CD14-positive monocyte (primary cell): ENCODE measurements around the gene FHIT. TPM values are rescaled to one million over a fixed set of nuclear protein-coding genes. Genes with fewer than 3 reads are reported as not detected.

Experiments
- DNase-seq, 3 donors: peaks; one replicate each; pipeline ENCODE4 v3.0.0-alpha.2; 2011 to 2022
- H2AFZ ChIP-seq: 2 replicates; pipeline ENCODE4 v1.6.0; 2012; ENCODE audit warnings: mild to moderate bottlenecking, low read depth, low read length, inconsistent platforms; ENCODE audit not compliant: insufficient read depth, poor library complexity, severe bottlenecking
- H3K27ac ChIP-seq, 2 donors: 1 replicate in 1 of 2; 2 replicates in 1 of 2; pipeline ENCODE4 v1.5.1; 2012 to 2013; ENCODE audit warnings: low read length in 2 of 2, control low read depth in 1 of 2, inconsistent platforms in 1 of 2, low read depth in 1 of 2, mild to moderate bottlenecking in 1 of 2
- H3K27me3 ChIP-seq, 2 donors: one replicate each; pipeline versions ENCODE4 v1.6.0 to v1.6.1; 2011 to 2013; ENCODE audit warnings: low read length in 2 of 2; ENCODE audit not compliant: control insufficient read depth in 2 of 2, insufficient read depth in 2 of 2
- H3K36me3 ChIP-seq, 2 donors: replicated peaks in 1 of 2; 1 replicate in 1 of 2; 2 replicates in 1 of 2; pipeline versions ENCODE4 v1.5.1 to v1.6.1; 2012 to 2013; ENCODE audit warnings: low read length in 2 of 2, control low read depth in 1 of 2, inconsistent platforms in 1 of 2, mild to moderate bottlenecking in 1 of 2; ENCODE audit not compliant: insufficient read depth in 2 of 2, control insufficient read depth in 1 of 2
- H3K4me1 ChIP-seq, 2 donors: 1 replicate in 1 of 2; 2 replicates in 1 of 2; pipeline versions ENCODE4 v1.5.1 to v1.6.1; 2012 to 2013; ENCODE audit warnings: low read length in 2 of 2, control low read depth in 1 of 2, inconsistent platforms in 1 of 2, mild to moderate bottlenecking in 1 of 2, moderate library complexity in 1 of 2; ENCODE audit not compliant: insufficient read depth in 2 of 2, control insufficient read depth in 1 of 2
- H3K4me2 ChIP-seq: replicated peaks from 2 replicates; pipeline ENCODE3; 2012; ENCODE audit warnings: low read length, moderate library complexity, mild to moderate bottlenecking; ENCODE audit not compliant: poor library complexity, severe bottlenecking; ENCODE audit errors: extremely low read depth
- H3K4me3 ChIP-seq, 3 experiments: fragments of 200-600 bp in 1 of 3; sonication (generic) in 1 of 3; replicated peaks in 1 of 3; 1 replicate in 2 of 3; 2 replicates in 1 of 3; pipeline ENCODE4 v1.5.1; 2011 to 2013; ENCODE audit warnings: low read length in 3 of 3, mild to moderate bottlenecking in 3 of 3, control low read depth in 2 of 3, low read depth in 2 of 3, inconsistent platforms in 1 of 3, moderate library complexity in 1 of 3
- H3K79me2 ChIP-seq: 2 replicates; pipeline ENCODE4 v1.6.0; 2012; ENCODE audit warnings: mild to moderate bottlenecking, control low read depth, inconsistent platforms, low read length, moderate library complexity; ENCODE audit not compliant: insufficient read depth
- H3K9ac ChIP-seq: 2 replicates; pipeline ENCODE4 v1.6.0; 2017; ENCODE audit warnings: low read length, mild to moderate bottlenecking; ENCODE audit not compliant: insufficient read depth, poor library complexity, severe bottlenecking
- H3K9me3 ChIP-seq, 2 donors: replicated peaks in 1 of 2; 1 replicate in 1 of 2; 2 replicates in 1 of 2; pipeline versions ENCODE4 v1.5.1 to v1.6.1; 2012 to 2013; ENCODE audit warnings: low read length in 2 of 2, control low read depth in 1 of 2; ENCODE audit not compliant: control insufficient read depth in 1 of 2, insufficient read depth in 1 of 2
- H4K20me1 ChIP-seq: 2 replicates; pipeline ENCODE4 v1.6.0; 2012; ENCODE audit warnings: mild to moderate bottlenecking, low read length, control low read depth, moderate library complexity; ENCODE audit not compliant: insufficient read depth
- H3K27ac Mint-ChIP-seq, 7 donors: one replicate each; pipeline ENCODE4 v1.8.0; 2020; ENCODE audit warnings: mild to moderate bottlenecking in 7 of 7, mixed read lengths in 7 of 7, moderate library complexity in 6 of 7, inconsistent platforms in 2 of 7
- H3K27me3 Mint-ChIP-seq, 3 donors: one replicate each; pipeline ENCODE4 v1.8.0; 2021 to 2022; ENCODE audit warnings: low read depth in 3 of 3, mild to moderate bottlenecking in 3 of 3, mixed read lengths in 3 of 3, moderate library complexity in 3 of 3, inconsistent platforms in 1 of 3
- H3K36me3 Mint-ChIP-seq, 2 donors: one replicate each; pipeline ENCODE4 v1.8.0; 2020; ENCODE audit warnings: mixed read lengths in 2 of 2, inconsistent platforms in 1 of 2, mild to moderate bottlenecking in 1 of 2
- H3K4me1 Mint-ChIP-seq: one replicate; pipeline ENCODE4 v1.8.0; 2020; ENCODE audit warnings: mild to moderate bottlenecking, mixed read lengths
- H3K4me3 Mint-ChIP-seq, 2 donors: one replicate each; pipeline ENCODE4 v1.8.0; 2020; ENCODE audit warnings: mild to moderate bottlenecking in 2 of 2, mixed read lengths in 2 of 2, moderate library complexity in 1 of 2
- H3K9me3 Mint-ChIP-seq, 7 donors: one replicate each; pipeline ENCODE4 v1.8.0; 2020 to 2022; ENCODE audit warnings: mixed read lengths in 7 of 7, mild to moderate bottlenecking in 6 of 7, moderate library complexity in 6 of 7, inconsistent platforms in 2 of 7
- whole genome bisulfite sequencing: methylation state at CpG from one replicate; pipeline ENCODE4 v1.1.5; 2013; ENCODE audit warnings: missing lambda C conversion rate; ENCODE audit not compliant: insufficient coverage; 5-methylcytosine and 5-hydroxymethylcytosine counted together
- intact Hi-C, 2 donors: fragments of 100-400 bp; cut with micrococcal nuclease; formaldehyde crosslinking; loops; one replicate each; pipeline versions ENCODE4 v1.15.0 to v1.15.1; 2023
- polyA plus RNA-seq, 3 donors: library from polyadenylated mRNA; depleted of rRNA in 1 of 3; unstranded in 2 of 3; stranded (reverse) in 1 of 3; fragments of 300-500 nt in 2 of 3; fragments of >200 nt in 1 of 3; fragmentation: Illumina TruSeq in 2 of 3; gene quantifications; 1 replicate in 2 of 3; 2 replicates in 1 of 3; pipeline ENCODE4 v1.2.3, GENCODE V29; 2012 to 2021
- TF ChIP-seq, protein P1 (sequence below): fragments of 200-600 bp; IDR thresholded peaks from one replicate; pipeline ENCODE4 v1.8.0; 2022; ENCODE audit warnings: antibody characterized with exemption, mild to moderate bottlenecking

The FHIT gene
- polyA plus RNA-seq, 3 donors: 1.7 to 3.4 (median 3.2) TPM

DNA sequence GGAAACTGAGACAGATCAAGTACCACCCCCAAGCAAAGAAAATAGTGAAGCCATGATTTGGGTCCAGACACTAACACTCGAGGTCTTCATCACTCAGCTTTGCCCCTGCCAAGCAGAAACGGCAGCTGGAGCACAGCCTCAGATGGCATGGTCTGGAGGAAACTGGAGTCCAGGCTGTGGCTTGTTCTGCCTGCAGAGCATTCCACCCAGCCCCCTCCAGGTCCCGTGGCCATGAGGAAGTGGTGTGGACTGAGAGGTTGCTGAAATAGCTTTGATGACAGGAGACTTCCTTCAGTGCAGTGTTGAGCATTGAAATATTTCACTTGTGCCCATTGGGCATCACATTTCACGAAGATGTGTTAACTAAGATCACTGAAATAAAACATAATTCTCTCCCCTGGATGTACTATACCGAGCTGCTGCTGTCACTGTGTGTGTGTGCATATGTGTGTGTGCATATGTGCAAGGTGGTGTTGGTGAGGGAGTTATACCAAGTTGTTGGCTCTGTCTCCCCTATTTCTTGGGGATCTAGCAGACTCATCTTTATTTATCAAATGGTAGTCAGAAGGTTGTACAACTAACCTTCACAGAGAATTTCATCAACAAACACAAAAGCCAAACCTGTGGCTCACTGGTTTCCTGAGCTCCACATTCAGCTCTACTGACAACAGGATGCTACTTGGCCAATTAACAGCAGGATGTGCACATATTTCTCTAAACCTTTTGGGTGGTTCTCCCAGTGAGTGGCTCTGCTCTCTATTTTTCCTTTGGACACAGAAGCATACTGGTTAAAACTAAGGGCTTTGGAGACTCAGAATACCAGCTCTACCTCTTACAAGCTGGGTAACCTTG is 1541.3 kb downstream of the FHIT start:
- 0% methylated on average over 2 of the region's 5 CpGs for WGBS
- intact Hi-C loops: no loop called here
- no peak overlapping the region for H3K27ac ChIP-seq
- H3K9me3 Mint-ChIP-seq: peaks cover 4 to 14% (median 8%) of the 10 kb centered on the region in 7 donors
- no peaks in the 10 kb centered on the region for H3K36me3 ChIP-seq
- no peak overlapping the region for H3K9ac ChIP-seq
- no peak overlapping the region for H3K4me2 ChIP-seq
- peaks cover 15 to 18% of the 10 kb centered on the region in 2 donors for H3K4me1 ChIP-seq
- no peaks in the 10 kb centered on the region for H3K36me3 Mint-ChIP-seq
- H3K9me3 ChIP-seq: no peaks in the 10 kb centered on the region
- H2AFZ ChIP-seq: no peak overlapping the region
- H3K27ac Mint-ChIP-seq: no peak overlapping the region
- H3K4me3 ChIP-seq: no peak overlapping the region
- TF ChIP-seq, protein P1, sequence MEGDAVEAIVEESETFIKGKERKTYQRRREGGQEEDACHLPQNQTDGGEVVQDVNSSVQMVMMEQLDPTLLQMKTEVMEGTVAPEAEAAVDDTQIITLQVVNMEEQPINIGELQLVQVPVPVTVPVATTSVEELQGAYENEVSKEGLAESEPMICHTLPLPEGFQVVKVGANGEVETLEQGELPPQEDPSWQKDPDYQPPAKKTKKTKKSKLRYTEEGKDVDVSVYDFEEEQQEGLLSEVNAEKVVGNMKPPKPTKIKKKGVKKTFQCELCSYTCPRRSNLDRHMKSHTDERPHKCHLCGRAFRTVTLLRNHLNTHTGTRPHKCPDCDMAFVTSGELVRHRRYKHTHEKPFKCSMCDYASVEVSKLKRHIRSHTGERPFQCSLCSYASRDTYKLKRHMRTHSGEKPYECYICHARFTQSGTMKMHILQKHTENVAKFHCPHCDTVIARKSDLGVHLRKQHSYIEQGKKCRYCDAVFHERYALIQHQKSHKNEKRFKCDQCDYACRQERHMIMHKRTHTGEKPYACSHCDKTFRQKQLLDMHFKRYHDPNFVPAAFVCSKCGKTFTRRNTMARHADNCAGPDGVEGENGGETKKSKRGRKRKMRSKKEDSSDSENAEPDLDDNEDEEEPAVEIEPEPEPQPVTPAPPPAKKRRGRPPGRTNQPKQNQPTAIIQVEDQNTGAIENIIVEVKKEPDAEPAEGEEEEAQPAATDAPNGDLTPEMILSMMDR: no peak
- peak; percentile 51 to 65 (median 61) for DNase-seq
- H3K4me1 Mint-ChIP-seq: no peaks in the 10 kb centered on the region
- peaks cover 0 to 8% (median 2%) of the 10 kb centered on the region in 3 donors for H3K27me3 Mint-ChIP-seq
- no peaks in the 10 kb centered on the region for H3K79me2 ChIP-seq
- H3K27me3 ChIP-seq: no peaks in the 10 kb centered on the region
- H4K20me1 ChIP-seq: no peaks in the 10 kb centered on the region
- H3K4me3 Mint-ChIP-seq: no peak overlapping the region

DNA sequence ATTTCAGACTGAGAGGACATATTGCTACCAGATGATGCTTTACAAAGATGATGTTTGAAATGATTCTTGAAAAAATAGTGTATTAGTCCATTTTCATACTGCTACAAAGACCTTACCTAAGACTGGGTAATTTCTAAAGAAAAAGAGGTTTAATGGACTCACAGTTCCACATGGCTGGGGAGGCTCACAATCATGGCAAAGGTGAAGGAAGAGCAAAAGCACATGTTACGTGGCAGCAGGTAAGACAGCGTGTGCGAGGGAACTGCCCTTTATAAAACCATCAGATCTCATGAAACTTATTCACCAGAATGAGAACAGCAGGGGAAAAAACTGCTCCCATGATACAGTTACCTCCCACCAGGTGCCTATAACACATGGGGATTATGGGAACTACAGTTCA is 1543.0 kb downstream of the FHIT start:
- no peaks in the 10 kb centered on the region for H3K9me3 ChIP-seq
- H3K36me3 ChIP-seq: no peaks in the 10 kb centered on the region
- peaks cover 2 to 7% (median 4%) of the 10 kb centered on the region in 7 donors for H3K9me3 Mint-ChIP-seq
- TF ChIP-seq, protein P1: no peak
- no peak overlapping the region for H3K27ac ChIP-seq
- H3K36me3 Mint-ChIP-seq: no peaks in the 10 kb centered on the region
- H3K9ac ChIP-seq: no peak overlapping the region
- no peaks in the 10 kb centered on the region for H4K20me1 ChIP-seq
- no peak overlapping the region for H3K4me2 ChIP-seq
- H3K79me2 ChIP-seq: no peaks in the 10 kb centered on the region
- H3K27me3 ChIP-seq: no peaks in the 10 kb centered on the region
- peaks cover 15 to 18% of the 10 kb centered on the region in 2 donors for H3K4me1 ChIP-seq
- WGBS: no CpG with 5 or more reads among the region's 3 CpGs
- no peak overlapping the region for H3K4me3 ChIP-seq
- no peak overlapping the region for H3K27ac Mint-ChIP-seq
- no peak overlapping the region for H2AFZ ChIP-seq
- H3K4me1 Mint-ChIP-seq: no peaks in the 10 kb centered on the region
- peaks cover 0 to 8% (median 2%) of the 10 kb centered on the region in 3 donors for H3K27me3 Mint-ChIP-seq
- intact Hi-C loops: no loop called here
- no peak overlapping the region for H3K4me3 Mint-ChIP-seq
- no peak for DNase-seq
